ENCODE measurements around the gene BCAT1.
A peak's percentile ranks its signal among the peaks of the same experiment; 100 is the strongest.
"Not testable (repeated sequence)": the region's sequence is repeated elsewhere in the genome, so short reads cannot be mapped to it uniquely, and the experiment has no call there.

BCAT1 gene

DNA sequence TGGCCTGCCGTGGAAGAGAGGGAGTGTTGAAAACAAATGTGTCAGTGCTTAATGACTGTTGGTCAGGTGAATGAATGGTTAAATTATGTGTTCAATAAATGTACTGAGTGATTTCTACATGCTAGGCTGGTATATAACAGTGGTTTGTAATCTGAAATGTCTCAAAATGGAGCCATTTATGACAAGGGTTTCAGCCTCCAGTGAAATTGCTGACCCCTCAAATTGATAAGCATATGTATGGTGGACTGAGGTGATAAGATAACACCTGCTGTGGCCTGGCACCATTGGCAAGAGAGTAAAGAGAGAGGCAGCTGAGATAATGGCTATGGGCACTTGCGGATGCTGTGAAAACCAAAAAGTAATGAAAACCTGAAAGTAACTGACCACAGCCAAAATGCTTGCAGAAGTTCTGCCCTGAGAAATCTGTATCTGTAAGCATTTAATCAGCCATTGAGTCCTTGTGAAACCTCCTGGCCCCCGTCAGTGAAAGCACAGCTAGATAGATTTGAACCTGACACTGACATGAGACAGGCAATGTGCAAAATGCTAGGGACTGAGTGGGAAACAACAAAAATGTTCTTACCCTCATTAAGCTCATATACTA lies 1.4 kb upstream of the BCAT1 start:
- no peak for TF ChIP-seq JUND (IDR thresholded peaks at IDR 0.05; ENCODE audit: low read depth)
- in situ Hi-C loops (cut with HindIII; ENCODE audit: low pct_unique_long_range_greater_than_20kb, low sequenced_read_pairs), result no loop called here
- no peak for DNase-seq (ENCODE audit: low read depth in 1 of 2, low spot score in 1 of 2)

DNA sequence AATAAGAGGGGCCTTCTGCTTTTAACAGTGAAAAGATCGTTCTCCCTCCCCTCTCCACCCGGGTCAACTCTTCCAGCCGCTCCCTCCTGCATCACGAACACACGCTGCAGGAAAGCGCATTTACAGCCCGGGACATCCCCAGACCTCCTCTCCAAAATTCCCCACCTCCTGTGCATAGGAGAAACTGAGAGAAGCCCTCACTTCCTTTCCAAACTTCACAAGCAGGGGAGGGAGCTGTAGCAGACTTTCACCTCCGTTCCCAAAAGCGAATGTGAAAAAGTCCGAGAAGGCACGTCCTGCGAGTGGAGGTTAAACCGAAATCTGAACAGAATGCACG lies 513 bp downstream of the BCAT1 start:
- TF ChIP-seq JUND (IDR thresholded peaks at IDR 0.05; ENCODE audit: low read depth), result no peak
- in situ Hi-C loops (cut with HindIII; ENCODE audit: low pct_unique_long_range_greater_than_20kb, low sequenced_read_pairs), result no loop called here

DNA sequence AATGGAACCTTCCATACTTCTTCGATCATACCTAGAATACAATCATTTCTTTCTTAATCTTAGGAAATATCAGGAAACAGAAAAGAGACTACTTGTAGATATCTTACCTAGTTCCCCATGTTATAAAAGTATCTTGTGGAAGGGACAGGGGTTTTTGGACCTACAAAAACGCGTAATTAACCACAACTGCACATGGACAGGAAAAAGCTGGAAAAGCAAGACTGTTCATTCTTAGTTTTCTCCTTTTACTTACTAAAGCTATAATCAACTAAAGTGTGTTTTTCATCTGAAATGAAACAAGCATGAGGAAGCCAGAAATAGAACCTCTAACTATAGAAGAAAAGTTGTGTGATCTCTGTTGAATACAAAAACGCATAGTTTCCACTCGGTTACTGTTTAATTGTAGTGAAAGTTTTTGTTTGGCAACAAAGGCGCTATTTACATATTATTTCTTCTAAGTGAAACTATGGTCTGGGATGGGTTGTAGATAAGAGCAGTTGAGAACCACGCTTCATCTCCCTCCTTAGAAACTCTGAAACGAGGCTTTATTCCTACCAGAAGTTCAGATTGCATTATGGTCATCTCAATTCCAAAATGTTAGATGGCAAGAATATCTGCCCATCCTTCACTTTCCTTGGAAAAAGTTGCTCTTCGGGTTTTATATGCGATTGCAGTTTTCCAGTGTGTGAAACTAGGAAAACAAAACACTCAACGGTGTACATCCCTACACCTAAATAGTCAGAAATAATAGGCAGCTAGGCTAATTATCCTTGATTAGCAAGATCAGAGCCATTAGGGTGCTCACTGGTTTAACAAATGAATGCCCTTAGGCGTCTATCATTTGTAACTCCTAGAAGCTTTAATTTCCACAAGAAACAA lies 1.1 kb downstream of the BCAT1 start:
- DNase-seq (ENCODE audit: low read depth in 1 of 2, low spot score in 1 of 2), result no peak
- in situ Hi-C loops (cut with HindIII; ENCODE audit: low pct_unique_long_range_greater_than_20kb, low sequenced_read_pairs), result no loop called here
- TF ChIP-seq JUND (IDR thresholded peaks at IDR 0.05; ENCODE audit: low read depth), result no peak

More for the DNA sequence above, 513 bp downstream of the BCAT1 start:
- no peak for DNase-seq (ENCODE audit: low read depth in 1 of 2, low spot score in 1 of 2)

DNA sequence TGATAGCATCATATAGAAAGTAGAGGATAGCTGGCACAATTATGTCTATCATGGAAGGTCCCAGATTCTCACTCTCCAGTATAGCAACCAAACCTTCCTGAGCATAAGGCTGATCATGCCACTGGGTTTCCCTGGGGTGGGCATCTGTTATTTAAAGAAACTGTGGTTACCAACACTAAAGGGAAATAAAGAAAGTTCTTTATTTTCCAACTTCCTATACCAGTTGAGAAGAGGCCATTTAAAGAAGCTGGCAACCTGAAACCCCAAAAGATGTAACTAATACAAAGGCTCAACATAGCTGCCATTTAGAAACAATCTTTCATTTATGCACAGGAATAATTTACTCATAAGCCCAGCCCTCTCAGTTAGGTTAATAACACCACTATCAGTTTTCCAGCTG lies 3.1 kb downstream of the BCAT1 start:
- in situ Hi-C loops (cut with HindIII; ENCODE audit: low pct_unique_long_range_greater_than_20kb, low sequenced_read_pairs), result no loop called here
- no peak for TF ChIP-seq JUND (IDR thresholded peaks at IDR 0.05; ENCODE audit: low read depth)
- no peak for DNase-seq (ENCODE audit: low read depth in 1 of 2, low spot score in 1 of 2)

DNA sequence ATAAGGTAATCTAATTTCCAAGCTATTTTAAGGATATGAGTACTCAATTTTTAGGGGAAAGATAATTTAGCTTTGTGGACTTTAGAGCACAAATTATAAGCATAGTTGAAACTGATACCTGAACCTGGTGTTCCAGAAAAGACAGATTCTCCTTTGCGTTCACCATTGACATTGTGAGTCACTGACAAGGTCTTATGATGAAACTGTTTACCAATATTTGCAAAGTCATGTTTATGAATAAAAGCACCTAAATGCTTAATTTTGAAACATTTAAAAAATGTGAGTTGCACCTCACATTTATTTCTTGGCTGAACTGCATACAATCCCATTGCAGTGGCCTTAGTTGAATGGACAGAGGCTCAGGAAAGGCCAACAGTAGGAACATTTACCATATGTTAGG lies 3.9 kb downstream of the BCAT1 start:
- in situ Hi-C loops (cut with HindIII; ENCODE audit: low pct_unique_long_range_greater_than_20kb, low sequenced_read_pairs), result no loop called here
- TF ChIP-seq JUND (IDR thresholded peaks at IDR 0.05; ENCODE audit: low read depth), result no peak

DNA sequence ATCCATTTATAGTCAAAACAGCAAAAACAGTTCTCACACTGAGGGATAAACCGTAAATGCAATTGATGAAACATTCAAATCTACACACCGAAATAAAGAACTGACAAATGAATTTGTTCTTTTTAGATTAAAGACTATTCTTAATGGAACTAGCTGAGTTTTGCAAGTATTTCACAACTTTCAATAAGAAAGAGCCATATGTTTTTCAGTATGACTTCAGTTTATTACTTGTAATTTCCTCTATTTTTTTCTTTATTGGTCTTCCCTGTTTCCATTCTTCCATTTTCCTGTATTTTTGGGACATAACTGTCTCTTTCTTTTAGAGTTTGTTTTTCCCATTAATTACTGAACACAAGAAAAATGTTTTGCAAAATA lies 4.3 kb downstream of the BCAT1 start:
- TF ChIP-seq JUND (IDR thresholded peaks at IDR 0.05; ENCODE audit: low read depth), result no peak
- in situ Hi-C loops (cut with HindIII; ENCODE audit: low pct_unique_long_range_greater_than_20kb, low sequenced_read_pairs), result no loop called here
- DNase-seq (ENCODE audit: low read depth in 1 of 2, low spot score in 1 of 2), result no peak

More for the DNA sequence above, 3.9 kb downstream of the BCAT1 start:
- DNase-seq (ENCODE audit: low read depth in 1 of 2, low spot score in 1 of 2), result no peak

DNA sequence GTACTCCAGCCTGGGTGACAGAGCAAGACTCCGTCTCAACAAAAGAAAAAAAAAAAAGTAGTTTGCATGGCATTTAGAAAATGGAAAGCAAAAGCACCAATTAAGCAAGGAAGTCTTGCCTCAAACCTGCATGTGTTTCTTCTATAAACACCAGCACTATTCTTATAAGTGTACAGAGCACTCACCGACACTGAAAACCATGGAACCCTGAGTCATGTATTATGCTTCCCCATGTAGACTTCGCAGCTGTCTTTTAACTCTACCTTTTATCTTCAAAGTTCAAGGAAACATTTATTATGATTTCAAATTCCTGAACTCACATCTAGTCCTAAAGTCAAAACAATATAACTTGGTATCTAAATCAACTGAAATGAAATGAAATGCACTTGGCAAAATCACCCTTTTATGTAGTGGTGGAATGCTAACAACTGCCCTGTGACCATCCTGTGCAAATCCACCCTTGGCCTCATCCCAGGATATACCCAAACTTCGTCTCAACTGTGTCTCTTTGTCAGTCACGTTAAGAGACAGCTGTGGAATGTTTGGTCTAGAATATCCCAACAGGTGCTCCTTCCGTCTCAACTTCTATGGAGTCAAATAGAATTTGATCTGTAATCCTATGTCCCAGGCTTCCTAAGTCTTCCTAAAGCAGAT lies 4.8 kb downstream of the BCAT1 start:
- DNase-seq (ENCODE audit: low read depth in 1 of 2, low spot score in 1 of 2), result no peak
- no peak for TF ChIP-seq JUND (IDR thresholded peaks at IDR 0.05; ENCODE audit: low read depth)
- in situ Hi-C loops (cut with HindIII; ENCODE audit: low pct_unique_long_range_greater_than_20kb, low sequenced_read_pairs), result no loop called here

DNA sequence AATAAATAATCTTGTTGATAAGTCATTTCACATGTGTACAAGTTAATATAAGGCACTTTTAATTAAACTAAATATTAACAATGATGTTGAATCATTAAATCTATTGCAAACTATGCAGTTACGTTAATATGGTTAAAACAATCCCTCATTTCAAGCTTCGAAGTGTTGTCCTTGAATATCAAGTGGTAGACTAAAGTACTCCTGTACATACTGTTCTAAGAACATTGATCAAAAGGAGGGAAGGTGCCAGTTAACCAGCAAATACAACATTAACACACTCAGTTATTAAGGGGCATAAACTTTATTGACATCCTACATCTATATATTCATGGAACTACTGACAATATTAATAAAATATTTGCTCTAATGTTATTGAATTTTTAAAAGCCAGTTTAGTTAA lies 8.7 kb downstream of the BCAT1 start:
- DNase-seq (ENCODE audit: low read depth in 1 of 2, low spot score in 1 of 2), result no peak
- in situ Hi-C loops (cut with HindIII; ENCODE audit: low pct_unique_long_range_greater_than_20kb, low sequenced_read_pairs), result no loop called here
- no peak for TF ChIP-seq JUND (IDR thresholded peaks at IDR 0.05; ENCODE audit: low read depth)

DNA sequence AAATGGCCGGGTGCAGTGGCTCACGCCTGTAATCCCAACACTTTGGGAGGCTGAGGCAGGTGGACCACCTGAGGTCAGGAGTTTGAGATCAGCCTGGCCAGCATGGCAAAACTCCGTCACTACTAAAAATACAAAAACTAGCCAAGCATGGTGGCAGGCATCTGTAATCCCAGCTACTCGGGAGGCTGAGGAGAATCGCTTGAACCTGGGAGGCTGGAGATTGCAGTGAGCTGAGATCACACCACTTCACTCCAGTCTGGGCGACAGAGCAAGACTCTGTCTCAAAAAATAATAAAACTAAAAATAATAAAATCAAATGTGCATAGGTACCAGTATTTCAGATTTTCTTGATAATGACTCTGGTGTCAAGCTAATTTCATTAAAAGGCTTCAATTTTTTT lies 9.3 kb downstream of the BCAT1 start:
- in situ Hi-C loops (cut with HindIII; ENCODE audit: low pct_unique_long_range_greater_than_20kb, low sequenced_read_pairs); DNase-seq (ENCODE audit: low read depth in 1 of 2, low spot score in 1 of 2): not testable (repeated sequence)

DNA sequence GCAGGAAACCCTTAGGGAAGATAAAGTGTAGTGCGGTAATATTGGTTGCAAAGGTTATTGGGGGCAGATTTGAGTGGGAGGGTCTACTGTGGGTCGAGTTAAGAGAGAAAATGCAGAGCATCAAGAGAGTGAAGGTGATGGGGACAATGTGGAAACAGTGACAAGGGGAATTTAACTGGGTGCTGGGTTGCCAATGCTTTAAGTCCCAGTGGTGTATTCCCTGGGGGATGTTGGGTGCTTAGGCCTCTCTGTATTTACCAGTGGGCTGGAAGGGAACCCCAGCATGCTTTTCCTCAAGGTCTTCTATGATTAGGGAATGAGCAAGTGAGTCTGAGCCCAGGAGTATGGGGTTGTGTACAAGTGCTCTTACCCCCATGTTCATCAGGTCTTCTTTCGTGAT lies 10.6 kb downstream of the BCAT1 start:
- DNase-seq (ENCODE audit: low read depth in 1 of 2, low spot score in 1 of 2), result no peak
- TF ChIP-seq JUND (IDR thresholded peaks at IDR 0.05; ENCODE audit: low read depth), result no peak
- in situ Hi-C loops (cut with HindIII; ENCODE audit: low pct_unique_long_range_greater_than_20kb, low sequenced_read_pairs), result no loop called here

DNA sequence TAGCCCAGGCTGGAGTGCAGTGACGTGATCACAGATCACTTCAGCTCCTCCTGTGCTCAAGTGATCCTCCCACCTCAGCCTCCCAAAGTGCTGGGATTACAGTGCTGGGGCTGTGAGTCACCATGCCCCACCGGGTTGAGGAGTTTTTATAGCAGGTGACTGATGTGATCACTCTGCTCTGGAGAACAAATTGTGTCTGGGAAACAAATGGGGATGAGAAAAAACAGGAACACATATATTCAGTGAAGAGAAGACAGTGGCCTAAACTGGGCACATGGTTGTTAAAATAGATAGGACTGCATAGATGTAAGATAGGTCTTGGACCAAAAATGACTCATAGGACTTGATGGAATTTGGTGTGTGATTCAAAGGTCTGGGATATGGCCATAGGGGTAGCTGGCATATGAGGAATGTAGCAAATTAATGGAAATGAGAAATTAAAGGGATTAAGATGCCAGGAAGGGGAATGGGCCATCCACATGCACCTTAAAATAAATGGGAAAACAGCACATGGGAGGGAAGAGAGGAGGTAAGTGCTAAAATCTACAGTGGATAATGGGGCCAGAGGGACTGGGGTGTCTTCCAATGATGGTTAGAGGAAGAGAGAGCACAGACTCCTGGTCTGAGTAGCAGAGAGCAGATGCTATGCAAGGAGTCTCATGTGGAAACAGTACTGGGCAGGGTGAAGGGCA lies 11.2 kb downstream of the BCAT1 start:
- TF ChIP-seq JUND (IDR thresholded peaks at IDR 0.05; ENCODE audit: low read depth), result no peak
- in situ Hi-C loops (cut with HindIII; ENCODE audit: low pct_unique_long_range_greater_than_20kb, low sequenced_read_pairs), result no loop called here
- DNase-seq (ENCODE audit: low read depth in 1 of 2, low spot score in 1 of 2), result no peak

DNA sequence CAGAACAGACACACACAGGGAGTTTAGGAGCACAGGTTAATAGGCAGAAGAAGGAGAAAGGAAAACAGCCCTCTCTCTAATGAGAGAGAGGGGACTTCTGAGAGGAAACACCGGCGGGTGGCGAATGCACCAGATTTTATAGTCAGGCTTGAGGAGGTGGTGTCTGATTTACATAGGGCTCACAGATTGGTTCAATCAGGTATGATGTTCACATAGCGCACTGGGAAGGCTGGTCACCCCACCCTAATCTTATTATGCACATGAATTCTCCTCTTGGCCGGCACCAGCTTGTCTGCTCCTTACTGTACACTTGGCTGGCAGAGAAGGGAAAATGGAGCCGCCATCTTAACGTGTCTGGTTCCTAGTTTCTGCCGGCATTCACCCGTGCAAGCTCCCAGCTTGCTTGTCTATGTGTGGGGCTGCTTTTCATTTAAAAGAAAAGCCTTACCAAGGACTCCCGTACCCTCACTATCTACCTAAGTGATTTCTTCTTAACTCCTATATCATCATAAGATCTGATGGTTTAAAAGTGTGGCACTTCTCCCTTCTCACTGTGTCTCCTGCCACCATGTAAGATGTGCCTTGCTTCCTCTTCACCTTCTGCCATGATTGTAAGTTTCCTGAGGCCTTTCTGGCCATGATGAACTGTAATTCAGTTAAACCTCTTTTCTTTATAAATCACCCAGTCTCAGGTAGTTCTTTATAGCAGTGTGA lies 15.1 kb downstream of the BCAT1 start:
- DNase-seq (ENCODE audit: low read depth in 1 of 2, low spot score in 1 of 2), result peak in 1 of 2 experiments; percentile 58
- no peak for TF ChIP-seq JUND (IDR thresholded peaks at IDR 0.05; ENCODE audit: low read depth)
- in situ Hi-C loops (cut with HindIII; ENCODE audit: low pct_unique_long_range_greater_than_20kb, low sequenced_read_pairs), result no loop called here

All from T47D (cell line).